Activated CD8-positive, alpha-beta memory T cell treated with anti-CD3 and anti-CD28 coated beads, Interleukin-2, amount 50 U/mL, for 48 hours (primary cell): ENCODE results near the gene ITPRID2.

ENCODE experiments used
- DNase-seq: peaks from one replicate; pipeline ENCODE4 v3.0.0-alpha.2; 2020

ITPRID2 gene

GRCh38 chr2:181882246-181883020 is 9.1 kb upstream of the ITPRID2 start:
- DNase-seq: no peak

- DNase-seq: no peak
Measured at GRCh38 chr2:181884601-181885000, 6.9 kb upstream of the ITPRID2 start.

GRCh38 chr2:181885096-181885495 is 6.4 kb upstream of the ITPRID2 start:
- no peak for DNase-seq

- DNase-seq: no peak
Measured at GRCh38 chr2:181886192-181886591, 5.3 kb upstream of the ITPRID2 start.

GRCh38 chr2:181887045-181887444 is 4.5 kb upstream of the ITPRID2 start:
- DNase-seq: no peak

- DNase-seq: no peak
Measured at GRCh38 chr2:181889776-181890175, 1.8 kb upstream of the ITPRID2 start.

- no peak for DNase-seq
Measured at GRCh38 chr2:181890271-181890670, 1.3 kb upstream of the ITPRID2 start.

- DNase-seq: peak; percentile 81
Measured at GRCh38 chr2:181891966-181892798, 652 bp downstream of the ITPRID2 start.

- no peak for DNase-seq
Measured at GRCh38 chr2:181892799-181893435, 1.4 kb downstream of the ITPRID2 start.

GRCh38 chr2:181894381-181894780 is 2.9 kb downstream of the ITPRID2 start:
- DNase-seq: no peak

GRCh38 chr2:181895818-181896217 is 4.3 kb downstream of the ITPRID2 start:
- DNase-seq: no peak

GRCh38 chr2:181896286-181896685 is 4.8 kb downstream of the ITPRID2 start:
- no peak for DNase-seq

GRCh38 chr2:181900007-181900651 is 8.6 kb downstream of the ITPRID2 start:
- DNase-seq: no peak

GRCh38 chr2:181902625-181903024 is 11.1 kb downstream of the ITPRID2 start:
- DNase-seq: no peak

- DNase-seq: no peak
Measured at GRCh38 chr2:181904022-181904632, 12.6 kb downstream of the ITPRID2 start.

GRCh38 chr2:181907057-181907456 is 15.5 kb downstream of the ITPRID2 start:
- DNase-seq: no peak

- no peak for DNase-seq
Measured at GRCh38 chr2:181907635-181908034, 16.1 kb downstream of the ITPRID2 start.

GRCh38 chr2:181910028-181910831 is 18.7 kb downstream of the ITPRID2 start:
- DNase-seq: no peak

GRCh38 chr2:181911830-181912229 is 20.3 kb downstream of the ITPRID2 start:
- no peak for DNase-seq

GRCh38 chr2:181915102-181915501 is 23.6 kb downstream of the ITPRID2 start:
- DNase-seq: no peak
